Raji (cell line): ENCODE measurements around the gene MPEG1.

Source experiments
- POLR2A ChIP-seq: IDR thresholded peaks from 2 replicates; pipeline ENCODE4 v1.6.1; 2011; ENCODE audit warnings: low read depth, low read length, control low read depth; ENCODE audit not compliant: insufficient read depth

MPEG1 gene

GRCh38 chr11:59224351-59224928, 11.7 kb upstream of the MPEG1 start:
- TF ChIP-seq POLR2A: no peak

DNA sequence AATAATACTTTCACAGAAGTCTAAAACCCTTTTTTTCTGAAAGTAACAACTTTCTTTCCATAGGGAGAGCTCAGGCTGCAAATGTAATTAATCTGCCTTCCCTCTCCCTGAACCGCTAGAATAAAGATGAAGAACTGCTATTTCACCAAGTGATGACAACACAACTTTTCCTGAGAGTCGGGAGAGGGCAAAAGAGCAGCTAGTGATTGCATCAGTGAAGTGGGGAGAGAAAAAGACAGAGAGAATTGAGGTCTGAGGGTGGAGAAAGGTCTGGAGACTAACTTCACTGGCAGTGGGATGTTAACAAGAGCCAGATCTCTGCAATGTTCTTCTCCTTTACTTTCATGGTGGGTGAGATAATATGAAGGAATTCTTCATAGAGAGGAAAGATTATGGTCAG, 10.9 kb upstream of the MPEG1 start:
- TF ChIP-seq POLR2A: no peak

GRCh38 chr11:59223177-59223576, 10.4 kb upstream of the MPEG1 start:
- no peak for TF ChIP-seq POLR2A

GRCh38 chr11:59222464-59223060, 9.8 kb upstream of the MPEG1 start:
- TF ChIP-seq POLR2A: no peak

- TF ChIP-seq POLR2A: no peak
These were observed 8.7 kb upstream of the MPEG1 start for GRCh38 chr11:59221441-59221840.

DNA sequence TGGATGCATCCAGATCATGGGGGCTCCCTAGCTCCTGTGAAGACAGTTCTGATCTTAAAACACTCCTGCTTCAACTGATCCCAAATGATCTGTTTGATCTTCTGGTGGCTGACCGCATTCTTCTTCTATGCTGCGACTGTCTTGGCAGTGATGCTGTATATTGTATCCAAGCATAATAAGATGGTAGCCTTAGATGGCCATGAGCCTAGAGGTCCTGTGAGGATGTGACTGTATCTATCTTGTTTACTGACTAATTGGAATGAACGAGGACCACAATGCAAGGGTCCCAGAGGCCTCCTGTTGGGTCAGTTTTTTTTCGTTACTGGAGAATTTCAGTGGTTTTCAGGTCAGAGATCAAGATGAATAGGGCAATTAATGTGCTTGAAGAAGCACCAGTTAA, 7.1 kb upstream of the MPEG1 start:
- no peak for TF ChIP-seq POLR2A

- no peak for TF ChIP-seq POLR2A
These were observed 6.2 kb upstream of the MPEG1 start for GRCh38 chr11:59218893-59219292.

DNA sequence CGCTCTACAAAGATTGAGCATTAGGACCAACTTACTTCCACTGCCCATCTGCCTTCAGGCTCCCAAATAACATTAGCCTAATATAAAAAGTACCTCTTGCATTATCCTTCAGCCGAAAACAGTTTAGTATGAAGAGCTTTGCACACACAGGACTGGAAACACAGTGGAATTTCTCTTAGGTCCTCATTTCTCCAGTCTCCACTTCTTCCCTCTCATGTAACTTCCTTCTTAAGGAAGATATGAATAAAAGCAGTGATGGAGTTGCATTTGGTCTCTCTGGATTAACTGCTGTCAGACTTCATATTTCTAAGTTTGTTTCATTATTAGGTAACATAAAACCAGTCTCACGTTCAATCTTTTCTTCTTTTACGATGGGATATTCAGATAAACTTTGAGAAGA, 5.6 kb upstream of the MPEG1 start:
- no peak for TF ChIP-seq POLR2A

- no peak for TF ChIP-seq POLR2A
These were observed 4.2 kb upstream of the MPEG1 start for GRCh38 chr11:59216641-59217564.

DNA sequence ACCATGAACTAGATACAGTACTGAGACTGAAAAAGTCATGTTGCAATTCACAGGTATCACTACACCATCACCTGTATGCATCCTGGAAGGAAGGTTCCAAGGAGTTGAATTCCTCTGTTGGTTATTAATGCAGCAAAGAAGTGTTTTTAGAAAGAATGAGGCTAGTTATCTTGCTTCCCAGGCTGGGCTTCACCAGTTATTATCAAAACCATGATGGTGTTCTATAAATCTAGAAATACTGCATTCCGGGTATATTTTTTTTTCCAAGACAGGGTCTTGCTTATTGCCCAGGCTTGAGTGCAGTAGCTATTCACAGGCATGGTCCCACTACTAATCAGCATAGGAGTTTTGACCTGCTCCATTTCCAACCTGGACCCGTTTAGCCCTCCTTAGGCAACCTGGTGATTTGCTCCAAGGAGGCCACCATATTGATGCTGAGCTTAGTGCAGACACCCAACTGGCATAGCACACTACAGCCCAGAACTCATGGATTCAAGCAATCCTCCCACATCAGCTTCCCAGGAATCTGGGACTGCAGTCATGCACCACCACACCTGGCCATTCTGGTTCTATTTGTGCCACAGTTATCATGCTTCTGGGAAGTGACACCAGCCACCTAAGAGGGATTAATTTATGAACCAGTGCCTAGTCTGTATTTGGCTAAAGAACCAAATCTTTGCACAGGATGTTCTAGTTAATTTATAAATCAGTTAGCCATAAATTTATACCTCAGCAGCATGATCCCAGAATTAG, 1.6 kb upstream of the MPEG1 start:
- no peak for TF ChIP-seq POLR2A

GRCh38 chr11:59212222-59212621, 505 bp downstream of the MPEG1 start:
- no peak for TF ChIP-seq POLR2A

- TF ChIP-seq POLR2A: no peak
These were observed 3.8 kb downstream of the MPEG1 start for GRCh38 chr11:59208956-59209355.

DNA sequence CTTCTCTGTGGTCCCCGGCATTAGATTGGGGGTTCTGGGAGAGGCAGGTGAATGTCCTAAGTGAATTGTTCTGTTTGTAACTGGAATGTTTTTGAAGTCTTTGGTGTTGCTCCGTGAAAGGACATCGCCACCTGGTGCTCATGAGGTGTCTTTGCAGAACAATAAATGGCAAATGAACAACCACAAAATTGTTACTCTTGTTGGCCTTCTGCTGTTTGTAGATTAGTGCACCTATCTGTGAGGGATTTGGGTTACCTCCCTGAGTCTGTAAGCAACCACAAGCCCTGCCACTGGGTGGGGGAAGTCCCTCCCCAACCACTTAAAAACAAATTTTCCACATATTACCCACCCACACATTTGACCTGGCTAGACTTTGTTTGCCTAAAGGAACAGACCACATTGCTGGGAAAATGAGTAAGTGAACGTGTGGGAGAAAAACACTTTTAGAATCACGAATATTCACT, 4.7 kb downstream of the MPEG1 start:
- no peak for TF ChIP-seq POLR2A

- no peak for TF ChIP-seq POLR2A
These were observed 6.1 kb downstream of the MPEG1 start for GRCh38 chr11:59206635-59207034.

DNA sequence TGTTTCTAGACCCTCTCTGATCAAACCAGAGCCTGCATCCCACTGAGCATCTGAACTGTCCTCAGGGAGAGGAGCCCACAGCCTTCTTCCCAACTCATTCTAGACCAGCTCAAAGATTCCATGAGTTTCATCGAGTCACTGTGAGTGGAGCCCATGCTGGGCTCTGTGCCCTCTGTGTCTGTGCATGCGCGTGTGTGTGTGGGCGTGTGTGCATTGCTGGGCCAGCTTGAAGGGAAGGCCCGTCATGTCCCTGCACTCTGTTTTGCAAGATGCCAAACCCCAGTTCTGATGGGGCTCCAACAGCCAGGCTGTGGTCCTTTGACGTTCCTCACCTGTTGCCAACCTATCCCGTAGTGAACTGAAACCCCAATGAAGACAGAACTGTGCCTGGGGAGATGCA, 7.1 kb downstream of the MPEG1 start:
- no peak for TF ChIP-seq POLR2A
